Sigmoid colon (tissue), 4 donors: Measurements from ENCODE around the gene TANK.
"Not testable (repeated sequence)": the region's sequence is repeated elsewhere in the genome, so short reads cannot be mapped to it uniquely, and the experiment has no call there.

ENCODE experiments used
- EP300 ChIP-seq, 4 donors: sonication (generic); formaldehyde crosslinking; IDR thresholded peaks; one replicate each; pipeline ENCODE4 v1.6.1; 2017; ENCODE audit warnings: antibody characterized with exemption in 4 of 4
- POLR2A ChIP-seq, 2 donors: fragments of 450-650 bp; IDR thresholded peaks; one replicate each; pipeline ENCODE4 v1.6.1; 2016; ENCODE audit warnings: antibody characterized with exemption in 2 of 2, mild to moderate bottlenecking in 2 of 2, moderate library complexity in 2 of 2
- POLR2AphosphoS5 ChIP-seq, 4 donors: sonication (generic); formaldehyde crosslinking; IDR thresholded peaks; one replicate each; pipeline ENCODE4 v1.6.1; 2017; ENCODE audit warnings: antibody characterized with exemption in 4 of 4
- TF ChIP-seq, protein P1 (sequence below), 4 experiments: fragments of 450-650 bp in 3 of 4; fragments of 200-600 bp in 1 of 4; IDR thresholded peaks; one replicate each; pipeline ENCODE4 v1.5.1; 2016 to 2019; ENCODE audit warnings: antibody characterized with exemption in 4 of 4, mild to moderate bottlenecking in 3 of 4, moderate library complexity in 2 of 4

DNA sequence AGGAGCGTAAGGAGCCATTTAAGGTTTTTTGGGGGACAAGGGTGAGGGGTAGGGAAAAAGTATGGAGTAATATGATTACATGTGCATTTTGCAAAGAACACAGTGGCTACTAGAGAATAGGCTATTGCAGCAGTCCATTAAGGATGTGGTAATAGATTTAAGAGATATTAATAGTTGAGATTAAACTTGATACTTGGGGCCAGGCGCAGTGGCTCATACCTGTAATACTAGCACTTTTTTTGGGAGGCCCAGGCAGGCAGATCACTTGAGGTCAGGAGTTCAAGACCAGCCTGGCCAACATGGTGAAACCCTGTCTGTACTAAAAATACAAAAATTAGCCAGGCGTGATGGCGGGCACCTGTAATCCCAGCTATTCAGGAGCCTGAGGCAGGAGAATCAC is 35.4 kb downstream of the TANK start:
- TF ChIP-seq, protein P1, sequence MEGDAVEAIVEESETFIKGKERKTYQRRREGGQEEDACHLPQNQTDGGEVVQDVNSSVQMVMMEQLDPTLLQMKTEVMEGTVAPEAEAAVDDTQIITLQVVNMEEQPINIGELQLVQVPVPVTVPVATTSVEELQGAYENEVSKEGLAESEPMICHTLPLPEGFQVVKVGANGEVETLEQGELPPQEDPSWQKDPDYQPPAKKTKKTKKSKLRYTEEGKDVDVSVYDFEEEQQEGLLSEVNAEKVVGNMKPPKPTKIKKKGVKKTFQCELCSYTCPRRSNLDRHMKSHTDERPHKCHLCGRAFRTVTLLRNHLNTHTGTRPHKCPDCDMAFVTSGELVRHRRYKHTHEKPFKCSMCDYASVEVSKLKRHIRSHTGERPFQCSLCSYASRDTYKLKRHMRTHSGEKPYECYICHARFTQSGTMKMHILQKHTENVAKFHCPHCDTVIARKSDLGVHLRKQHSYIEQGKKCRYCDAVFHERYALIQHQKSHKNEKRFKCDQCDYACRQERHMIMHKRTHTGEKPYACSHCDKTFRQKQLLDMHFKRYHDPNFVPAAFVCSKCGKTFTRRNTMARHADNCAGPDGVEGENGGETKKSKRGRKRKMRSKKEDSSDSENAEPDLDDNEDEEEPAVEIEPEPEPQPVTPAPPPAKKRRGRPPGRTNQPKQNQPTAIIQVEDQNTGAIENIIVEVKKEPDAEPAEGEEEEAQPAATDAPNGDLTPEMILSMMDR (IDR thresholded peaks at IDR 0.05): not testable (repeated sequence)
- not testable (repeated sequence) for TF ChIP-seq POLR2AphosphoS5, POLR2A, EP300 (IDR thresholded peaks at IDR 0.05)
